Mammary epithelial cell (primary cell): ENCODE results near the gene SCYGR7.

Source experiments
- CTCF ChIP-seq, 2 donors: IDR thresholded peaks in 1 of 2; conservative IDR thresholded peaks in 1 of 2; 2 replicates each; pipeline ENCODE4 v1.5.1; 2011 to 2012; ENCODE audit warnings: inconsistent platforms in 2 of 2, low read length in 2 of 2, mild to moderate bottlenecking in 2 of 2, control low read depth in 1 of 2, low read depth in 1 of 2; ENCODE audit not compliant: insufficient read depth in 1 of 2; ENCODE audit errors: extremely low read depth in 1 of 2
- EZH2 ChIP-seq: IDR thresholded peaks from 2 replicates; pipeline ENCODE4 v1.6.1; 2012; ENCODE audit warnings: low read length, inconsistent platforms, borderline replicate concordance

GRCh38 chr2:227716501-227716900, 11.6 kb upstream of the SCYGR7 start:
- TF ChIP-seq CTCF (conservative IDR thresholded peaks at IDR 0.05 in 1 of 2, IDR thresholded peaks at IDR 0.05 in 1 of 2; ENCODE audit: extremely low read depth in 1 of 2, insufficient read depth in 1 of 2, low read depth in 1 of 2, low read length in 2 of 2) (no peak), EZH2 (no peak)
